ENCODE data around the gene MCCC2. TPM values are rescaled to one million over a fixed set of nuclear protein-coding genes. Genes with fewer than 3 reads are reported as not detected.

MCCC2 gene
- total and polyA plus RNA-seq, 2 of the 13 experiments (the other 11 are each of a cell fraction or from before 2014, with no cell fraction given): 44.8 to 83.6 TPM

DNA sequence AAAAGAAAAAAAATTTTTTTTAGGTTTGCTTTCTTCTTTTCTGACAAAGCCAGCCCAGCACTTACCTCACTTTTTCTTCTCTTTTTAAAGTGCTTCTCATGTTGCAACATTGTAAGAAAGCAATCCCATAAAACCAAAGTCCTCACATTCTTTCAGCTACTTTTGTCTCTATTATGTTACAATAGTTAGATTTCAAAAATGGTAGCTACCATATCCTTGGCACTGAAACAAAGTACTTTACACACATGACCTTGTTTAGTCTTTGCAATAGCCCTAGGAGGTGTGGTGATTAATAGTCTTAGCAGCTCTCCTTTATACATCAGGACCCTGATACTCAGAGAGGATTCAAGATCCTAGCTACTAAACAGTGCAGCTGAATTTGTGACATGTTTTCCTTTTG is 108.5 kb downstream of the MCCC2 start:
- Histone ChIP-seq H3K27ac (ENCODE audit: extremely low read length, insufficient read depth, low read length) (peak overlapping the region; percentile 90), H3K9me3 (ENCODE audit: low read length) (no peaks in the 10 kb centered on the region), H3K4me2 (ENCODE audit: low read depth, low read length) (peak overlapping the region; percentile 88), H3K79me2 (ENCODE audit: insufficient read depth, low read length) (no peaks in the 10 kb centered on the region), H3K9ac (ENCODE audit: insufficient read depth, low read depth, low read length) (no peak overlapping the region), H3K36me3 (replicated peaks in 1 of 2; ENCODE audit: control insufficient read depth in 1 of 2, insufficient read depth in 2 of 2, low read length in 2 of 2) (no peaks in the 10 kb centered on the region), H2AFZ (ENCODE audit: low read length) (no peak overlapping the region), H3K4me3 (replicated peaks in 1 of 3; ENCODE audit: insufficient read depth in 1 of 3, low read depth in 2 of 3, low read length in 3 of 3) (peak overlapping the region in 1 of 3 experiments; percentile 72; a peak in 1 of 6 replicates), H3K27me3 (ENCODE audit: control insufficient read depth in 1 of 2, insufficient read depth in 2 of 2, low read length in 2 of 2) (no peaks in the 10 kb centered on the region), H3K4me1 (ENCODE audit: insufficient read depth, low read length) (peaks cover 39% of the 10 kb centered on the region), H4K20me1 (ENCODE audit: insufficient read depth, low read length) (no peaks in the 10 kb centered on the region)
- DNase-seq (ENCODE audit: low spot score): no peak
- FAIRE-seq: no peak
- POLR2A ChIA-PET: interaction anchor here (0.8 to 2.2 kb wide), 3 partner anchors 11 to 109 kb away, joined by 3 to 11 read pairs (median 3); no protein-coding TSS in a partner anchor
- TF ChIP-seq RFX5 (IDR thresholded peaks at IDR 0.05; ENCODE audit: low read depth, low read length) (no peak), EHMT2 (IDR thresholded peaks at IDR 0.05; ENCODE audit: borderline replicate concordance, low read depth, low read length) (0 out of 2 replicates have a peak, but pooled peaks have one; percentile 6)
- ATAC-seq: no peak
- CTCF ChIA-PET (ENCODE audit: low intra/inter-chr PET ratio, low total read pairs): no interaction called here
- intact Hi-C loops (cut with micrococcal nuclease; ENCODE audit: unreplicated experiment): loop anchor here (5.0 kb wide), 1 partner anchor 33 kb away; no protein-coding TSS in a partner anchor
- no TSS peak for BruUV-seq (replicated peaks)
- in situ Hi-C loops (cut with HindIII; ENCODE audit: extremely low pct_ligation_motif_present, low pct_unique_long_range_greater_than_20kb): no loop called here

GRCh38 chr5:71697967-71698366 is 110.8 kb downstream of the MCCC2 start:
- Histone ChIP-seq H3K27ac (ENCODE audit: extremely low read length, insufficient read depth, low read length) (no peak overlapping the region), H2AFZ (ENCODE audit: low read length) (no peak overlapping the region), H3K79me2 (ENCODE audit: insufficient read depth, low read length) (no peaks in the 10 kb centered on the region), H3K27me3 (ENCODE audit: control insufficient read depth in 1 of 2, insufficient read depth in 2 of 2, low read length in 2 of 2) (peaks cover 0 to 2% of the 10 kb centered on the region in 2 experiments; a peak in 1 of 5 replicates), H3K4me3 (replicated peaks in 1 of 3; ENCODE audit: insufficient read depth in 1 of 3, low read depth in 2 of 3, low read length in 3 of 3) (no peak overlapping the region), H4K20me1 (ENCODE audit: insufficient read depth, low read length) (no peaks in the 10 kb centered on the region), H3K36me3 (replicated peaks in 1 of 2; ENCODE audit: control insufficient read depth in 1 of 2, insufficient read depth in 2 of 2, low read length in 2 of 2) (no peaks in the 10 kb centered on the region), H3K4me1 (ENCODE audit: insufficient read depth, low read length) (peaks cover 35% of the 10 kb centered on the region), H3K9me3 (ENCODE audit: low read length) (no peaks in the 10 kb centered on the region), H3K9ac (ENCODE audit: insufficient read depth, low read depth, low read length) (no peak overlapping the region), H3K4me2 (ENCODE audit: low read depth, low read length) (peak overlapping the region; percentile 43)
- WGBS (ENCODE audit: low lambda C conversion rate): 56% methylated on average over 12 of the region's 14 CpGs
- peak; percentile 7 for DNase-seq (ENCODE audit: low spot score)
- ChIA-PET CTCF (ENCODE audit: low intra/inter-chr PET ratio, low total read pairs) (no interaction called here), POLR2A (no interaction called here)
- no peak for ATAC-seq
- in situ Hi-C loops (cut with HindIII; ENCODE audit: extremely low pct_ligation_motif_present, low pct_unique_long_range_greater_than_20kb) (no loop called here), intact Hi-C loops (cut with micrococcal nuclease; ENCODE audit: unreplicated experiment) (loop anchor here (5.0 kb wide), 1 partner anchor 36 kb away; no protein-coding TSS in a partner anchor)
- no TSS peak for BruUV-seq (replicated peaks)
- FAIRE-seq: no peak
- TF ChIP-seq ZMYM4 (CRISPR knock-in tag; IDR thresholded peaks at IDR 0.05) (peak; percentile 47; the same call in 1 of the 2 replicates), ZBTB33 (CRISPR knock-in tag; IDR thresholded peaks at IDR 0.05) (peak; percentile 80), POGZ (CRISPR knock-in tag; IDR thresholded peaks at IDR 0.05) (0 out of 2 replicates have a peak, but pooled peaks have one; percentile 32), ZNF350 (CRISPR knock-in tag; IDR thresholded peaks at IDR 0.05; ENCODE audit: borderline replicate concordance, low read depth) (0 out of 2 replicates have a peak, but pooled peaks have one; percentile 38), MEF2D (CRISPR knock-in tag; IDR thresholded peaks at IDR 0.05) (no peak), JUN (CRISPR knock-in tag; IDR thresholded peaks at IDR 0.05) (no peak)
- TF ChIP-seq, protein P1, sequence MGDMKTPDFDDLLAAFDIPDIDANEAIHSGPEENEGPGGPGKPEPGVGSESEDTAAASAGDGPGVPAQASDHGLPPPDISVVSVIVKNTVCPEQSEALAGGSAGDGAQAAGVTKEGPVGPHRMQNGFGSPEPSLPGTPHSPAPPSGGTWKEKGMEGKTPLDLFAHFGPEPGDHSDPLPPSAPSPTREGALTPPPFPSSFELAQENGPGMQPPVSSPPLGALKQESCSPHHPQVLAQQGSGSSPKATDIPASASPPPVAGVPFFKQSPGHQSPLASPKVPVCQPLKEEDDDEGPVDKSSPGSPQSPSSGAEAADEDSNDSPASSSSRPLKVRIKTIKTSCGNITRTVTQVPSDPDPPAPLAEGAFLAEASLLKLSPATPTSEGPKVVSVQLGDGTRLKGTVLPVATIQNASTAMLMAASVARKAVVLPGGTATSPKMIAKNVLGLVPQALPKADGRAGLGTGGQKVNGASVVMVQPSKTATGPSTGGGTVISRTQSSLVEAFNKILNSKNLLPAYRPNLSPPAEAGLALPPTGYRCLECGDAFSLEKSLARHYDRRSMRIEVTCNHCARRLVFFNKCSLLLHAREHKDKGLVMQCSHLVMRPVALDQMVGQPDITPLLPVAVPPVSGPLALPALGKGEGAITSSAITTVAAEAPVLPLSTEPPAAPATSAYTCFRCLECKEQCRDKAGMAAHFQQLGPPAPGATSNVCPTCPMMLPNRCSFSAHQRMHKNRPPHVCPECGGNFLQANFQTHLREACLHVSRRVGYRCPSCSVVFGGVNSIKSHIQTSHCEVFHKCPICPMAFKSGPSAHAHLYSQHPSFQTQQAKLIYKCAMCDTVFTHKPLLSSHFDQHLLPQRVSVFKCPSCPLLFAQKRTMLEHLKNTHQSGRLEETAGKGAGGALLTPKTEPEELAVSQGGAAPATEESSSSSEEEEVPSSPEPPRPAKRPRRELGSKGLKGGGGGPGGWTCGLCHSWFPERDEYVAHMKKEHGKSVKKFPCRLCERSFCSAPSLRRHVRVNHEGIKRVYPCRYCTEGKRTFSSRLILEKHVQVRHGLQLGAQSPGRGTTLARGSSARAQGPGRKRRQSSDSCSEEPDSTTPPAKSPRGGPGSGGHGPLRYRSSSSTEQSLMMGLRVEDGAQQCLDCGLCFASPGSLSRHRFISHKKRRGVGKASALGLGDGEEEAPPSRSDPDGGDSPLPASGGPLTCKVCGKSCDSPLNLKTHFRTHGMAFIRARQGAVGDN (CRISPR knock-in tag; IDR thresholded peaks at IDR 0.05): peak; percentile 21; the same call in 1 of the 2 replicates
- TF ChIP-seq, protein P2, sequence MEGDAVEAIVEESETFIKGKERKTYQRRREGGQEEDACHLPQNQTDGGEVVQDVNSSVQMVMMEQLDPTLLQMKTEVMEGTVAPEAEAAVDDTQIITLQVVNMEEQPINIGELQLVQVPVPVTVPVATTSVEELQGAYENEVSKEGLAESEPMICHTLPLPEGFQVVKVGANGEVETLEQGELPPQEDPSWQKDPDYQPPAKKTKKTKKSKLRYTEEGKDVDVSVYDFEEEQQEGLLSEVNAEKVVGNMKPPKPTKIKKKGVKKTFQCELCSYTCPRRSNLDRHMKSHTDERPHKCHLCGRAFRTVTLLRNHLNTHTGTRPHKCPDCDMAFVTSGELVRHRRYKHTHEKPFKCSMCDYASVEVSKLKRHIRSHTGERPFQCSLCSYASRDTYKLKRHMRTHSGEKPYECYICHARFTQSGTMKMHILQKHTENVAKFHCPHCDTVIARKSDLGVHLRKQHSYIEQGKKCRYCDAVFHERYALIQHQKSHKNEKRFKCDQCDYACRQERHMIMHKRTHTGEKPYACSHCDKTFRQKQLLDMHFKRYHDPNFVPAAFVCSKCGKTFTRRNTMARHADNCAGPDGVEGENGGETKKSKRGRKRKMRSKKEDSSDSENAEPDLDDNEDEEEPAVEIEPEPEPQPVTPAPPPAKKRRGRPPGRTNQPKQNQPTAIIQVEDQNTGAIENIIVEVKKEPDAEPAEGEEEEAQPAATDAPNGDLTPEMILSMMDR (CRISPR knock-in tag; IDR thresholded peaks at IDR 0.05): peak; percentile 61

All from HepG2 (cell line).